OCI-LY7 (cell line): ENCODE measurements around the gene ABCC1.

Experiments used
- CTCF ChIP-seq: fragments of 200-600 bp; sonication (generic); conservative IDR thresholded peaks from 2 replicates; pipeline ENCODE4 v1.5.1; 2014; ENCODE audit warnings: mild to moderate bottlenecking, antibody characterized with exemption, low read length, moderate library complexity, mixed read lengths
- EZH2phosphoT487 ChIP-seq: fragments of 200-600 bp; sonication (generic); IDR thresholded peaks from 2 replicates; pipeline ENCODE4 v1.6.1; 2018; ENCODE audit warnings: low read depth, borderline replicate concordance, mild to moderate bottlenecking, mixed run types, antibody characterized with exemption, low read length, moderate library complexity, mixed read lengths

- TF ChIP-seq CTCF = no peak
- no peak for TF ChIP-seq EZH2phosphoT487
These were observed 239.4 kb downstream of the ABCC1 start for GRCh38 chr16:16188827-16189226.
